Liver (tissue), 9 donors: ENCODE measurements around the gene VAMP4. TPM values are rescaled to one million over a fixed set of nuclear protein-coding genes. Genes with fewer than 3 reads are reported as not detected.

Experiments used
- DNase-seq: peaks from one replicate; pipeline ENCODE4 v3.0.0-alpha.2; 2017; ENCODE audit warnings: low spot score
- H3K27ac ChIP-seq, 2 donors: one replicate each; pipeline ENCODE4 v1.7.0; 2013; ENCODE audit warnings: inconsistent platforms in 2 of 2, low read length in 2 of 2, control low read depth in 1 of 2, low read depth in 1 of 2, mild to moderate bottlenecking in 1 of 2
- H3K27me3 ChIP-seq, 4 donors: one replicate each; pipeline versions ENCODE4 v1.6.1 to v1.7.0; 2013; ENCODE audit warnings: low read length in 3 of 4, inconsistent platforms in 1 of 4, mild to moderate bottlenecking in 1 of 4, moderate library complexity in 1 of 4; ENCODE audit not compliant: control insufficient read depth in 4 of 4, insufficient read depth in 4 of 4
- H3K36me3 ChIP-seq, 4 donors: one replicate each; pipeline versions ENCODE4 v1.6.1 to v1.7.0; 2013; ENCODE audit warnings: low read length in 3 of 4, mild to moderate bottlenecking in 3 of 4, low read depth in 1 of 4, moderate library complexity in 1 of 4; ENCODE audit not compliant: control insufficient read depth in 4 of 4, insufficient read depth in 3 of 4
- H3K4me1 ChIP-seq, 4 donors: one replicate each; pipeline versions ENCODE4 v1.6.1 to v1.7.0; 2013; ENCODE audit warnings: low read length in 3 of 4, mild to moderate bottlenecking in 3 of 4, moderate library complexity in 1 of 4; ENCODE audit not compliant: control insufficient read depth in 4 of 4, insufficient read depth in 4 of 4
- H3K4me3 ChIP-seq, 3 donors: one replicate each; pipeline versions ENCODE4 v1.6.1 to v1.7.0; 2013; ENCODE audit warnings: low read length in 3 of 3, control low read depth in 1 of 3, low read depth in 1 of 3, mild to moderate bottlenecking in 1 of 3
- H3K9ac ChIP-seq, 2 donors: one replicate each; pipeline ENCODE4 v1.7.0; 2013; ENCODE audit warnings: low read length in 2 of 2, mild to moderate bottlenecking in 2 of 2, moderate library complexity in 2 of 2, control low read depth in 1 of 2, low read depth in 1 of 2
- H3K9me3 ChIP-seq, 4 donors: one replicate each; pipeline versions ENCODE4 v1.6.1 to v1.7.0; 2013; ENCODE audit warnings: low read length in 3 of 4; ENCODE audit not compliant: control insufficient read depth in 4 of 4
- EGR1 ChIP-seq, 2 donors: IDR thresholded peaks; 2 replicates each; pipeline ENCODE4 v1.6.1; 2016 to 2018; ENCODE audit warnings: antibody characterized with exemption in 2 of 2, low read depth in 2 of 2
- FOXA1 ChIP-seq: IDR thresholded peaks from 2 replicates; pipeline ENCODE4 v1.6.1; 2016; ENCODE audit warnings: antibody characterized with exemption
- FOXA2 ChIP-seq: IDR thresholded peaks from 2 replicates; pipeline ENCODE4 v1.6.1; 2016; ENCODE audit warnings: antibody characterized with exemption
- GABPA ChIP-seq, 2 donors: IDR thresholded peaks in 1 of 2; conservative IDR thresholded peaks in 1 of 2; 2 replicates each; pipeline ENCODE4 v1.6.1; 2016; ENCODE audit warnings: antibody characterized with exemption in 2 of 2, mild to moderate bottlenecking in 1 of 2, moderate library complexity in 1 of 2
- HNF4A ChIP-seq, 2 donors: conservative IDR thresholded peaks; 2 replicates each; pipeline ENCODE4 v1.6.1; 2016; ENCODE audit warnings: antibody characterized with exemption in 2 of 2, mild to moderate bottlenecking in 2 of 2
- HNF4G ChIP-seq: IDR thresholded peaks from 2 replicates; pipeline ENCODE4 v1.6.1; 2016; ENCODE audit warnings: antibody characterized with exemption
- JUND ChIP-seq, 2 donors: IDR thresholded peaks; 2 replicates each; pipeline ENCODE4 v1.6.1; 2016; ENCODE audit warnings: antibody characterized with exemption in 2 of 2
- NR2F2 ChIP-seq: IDR thresholded peaks from 2 replicates; pipeline ENCODE4 v1.6.1; 2016; ENCODE audit warnings: antibody characterized with exemption
- RAD21 ChIP-seq, 2 donors: IDR thresholded peaks; 2 replicates each; pipeline ENCODE4 v1.6.1; 2016; ENCODE audit warnings: antibody characterized with exemption in 2 of 2, mild to moderate bottlenecking in 2 of 2
- RXRA ChIP-seq, 2 donors: IDR thresholded peaks; 2 replicates each; pipeline ENCODE4 v1.6.1; 2017 to 2018; ENCODE audit warnings: antibody characterized with exemption in 2 of 2, mild to moderate bottlenecking in 1 of 2
- SP1 ChIP-seq: IDR thresholded peaks from 2 replicates; pipeline ENCODE4 v1.6.1; 2018; ENCODE audit warnings: antibody characterized with exemption, mild to moderate bottlenecking
- TAF1 ChIP-seq: conservative IDR thresholded peaks from 2 replicates; pipeline ENCODE4 v1.6.1; 2016; ENCODE audit warnings: antibody characterized with exemption, mild to moderate bottlenecking
- YY1 ChIP-seq: IDR thresholded peaks from 2 replicates; pipeline ENCODE4 v1.6.1; 2016; ENCODE audit warnings: antibody characterized with exemption, mild to moderate bottlenecking
- WGBS: extraction: QIAGEN DNeasy Blood & Tissue Kit; methylation state at CpG from one replicate; pipeline ENCODE4 v1.1.7; 2013; 5-methylcytosine and 5-hydroxymethylcytosine counted together
- polyA plus RNA-seq, 2 donors: library from polyadenylated mRNA; stranded (reverse) in 1 of 2; unstranded in 1 of 2; fragments of 200-250 nt in 1 of 2; fragments of >200 nt in 1 of 2; fragmentation: Nextera tagmentation in 1 of 2; extraction: Ambion mirVana in 1 of 2; gene quantifications; one replicate each; pipeline versions ENCODE4 v1.2.1 to v1.2.3, GENCODE V29; 2013 to 2015
- total RNA-seq, 2 donors: library from RNA; depleted of rRNA; stranded (reverse); fragments of >200 nt; gene quantifications; one replicate each; pipeline ENCODE4 v1.2.3, GENCODE V29; 2014
- TF ChIP-seq, protein P1 (sequence below): IDR thresholded peaks from 2 replicates; pipeline ENCODE4 v1.6.1; 2016; ENCODE audit warnings: antibody characterized with exemption
- TF ChIP-seq, protein P2 (sequence below): IDR thresholded peaks from 2 replicates; pipeline ENCODE4 v1.6.1; 2016; ENCODE audit warnings: antibody characterized with exemption
- TF ChIP-seq, protein P3 (sequence below): IDR thresholded peaks from 2 replicates; pipeline ENCODE4 v1.6.1; 2016; ENCODE audit warnings: antibody characterized with exemption, mild to moderate bottlenecking
- TF ChIP-seq, protein P4 (sequence below): IDR thresholded peaks from 2 replicates; pipeline ENCODE4 v1.6.1; 2016; ENCODE audit warnings: antibody characterized with exemption
- TF ChIP-seq, protein P5 (sequence below): fragments of 150-350 bp; IDR thresholded peaks from 2 replicates; pipeline ENCODE4 v1.5.1; 2017; ENCODE audit warnings: improper control_type of control experiment, low read depth, low read length; ENCODE audit not compliant: missing input control
- donor health status: healthy.
- donor health status: healthy.
- donor health status: healthy.
- donor health status: healthy.
- donor health status: healthy.

VAMP4 gene
- total and polyA plus RNA-seq, 4 donors = 4.0 to 6.1 (median 4.8) TPM

DNA sequence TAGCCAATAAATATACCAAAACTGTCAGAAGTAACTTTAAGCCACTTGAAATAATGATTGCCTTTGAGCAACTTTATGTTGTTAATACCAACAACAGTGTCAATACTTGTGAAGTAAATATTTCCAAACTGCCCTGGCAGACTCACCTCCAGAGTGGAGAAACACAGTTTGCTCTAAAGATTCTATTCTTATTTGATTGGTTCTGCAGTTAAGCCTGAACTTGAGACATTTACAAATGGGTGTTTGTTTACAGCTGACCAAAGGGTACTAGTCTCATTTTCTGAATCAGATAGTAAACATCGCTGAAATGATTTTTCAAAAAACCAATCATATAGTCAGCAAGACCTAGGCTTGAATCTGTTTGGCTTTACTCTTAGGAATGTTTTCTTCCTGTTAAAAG is 88.1 kb downstream of the VAMP4 start:
- H3K36me3 ChIP-seq = no peaks in the 10 kb centered on the region
- no peaks in the 10 kb centered on the region for H3K27me3 ChIP-seq
- H3K9ac ChIP-seq = peak overlapping the region in 1 of 2 donors; percentile 92
- no peak for DNase-seq
- 24% methylated on average over 1 of the region's 1 CpG for WGBS
- H3K4me1 ChIP-seq = peaks cover 4 to 19% (median 15%) of the 10 kb centered on the region in 4 donors
- TF ChIP-seq GABPA (IDR thresholded peaks at IDR 0.05 in 1 of 2, conservative IDR thresholded peaks at IDR 0.05 in 1 of 2) = no peak
- TF ChIP-seq, protein P1, sequence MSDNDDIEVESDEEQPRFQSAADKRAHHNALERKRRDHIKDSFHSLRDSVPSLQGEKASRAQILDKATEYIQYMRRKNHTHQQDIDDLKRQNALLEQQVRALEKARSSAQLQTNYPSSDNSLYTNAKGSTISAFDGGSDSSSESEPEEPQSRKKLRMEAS = no peak
- peak; percentile 43 for TF ChIP-seq YY1
- TF ChIP-seq, protein P2, sequence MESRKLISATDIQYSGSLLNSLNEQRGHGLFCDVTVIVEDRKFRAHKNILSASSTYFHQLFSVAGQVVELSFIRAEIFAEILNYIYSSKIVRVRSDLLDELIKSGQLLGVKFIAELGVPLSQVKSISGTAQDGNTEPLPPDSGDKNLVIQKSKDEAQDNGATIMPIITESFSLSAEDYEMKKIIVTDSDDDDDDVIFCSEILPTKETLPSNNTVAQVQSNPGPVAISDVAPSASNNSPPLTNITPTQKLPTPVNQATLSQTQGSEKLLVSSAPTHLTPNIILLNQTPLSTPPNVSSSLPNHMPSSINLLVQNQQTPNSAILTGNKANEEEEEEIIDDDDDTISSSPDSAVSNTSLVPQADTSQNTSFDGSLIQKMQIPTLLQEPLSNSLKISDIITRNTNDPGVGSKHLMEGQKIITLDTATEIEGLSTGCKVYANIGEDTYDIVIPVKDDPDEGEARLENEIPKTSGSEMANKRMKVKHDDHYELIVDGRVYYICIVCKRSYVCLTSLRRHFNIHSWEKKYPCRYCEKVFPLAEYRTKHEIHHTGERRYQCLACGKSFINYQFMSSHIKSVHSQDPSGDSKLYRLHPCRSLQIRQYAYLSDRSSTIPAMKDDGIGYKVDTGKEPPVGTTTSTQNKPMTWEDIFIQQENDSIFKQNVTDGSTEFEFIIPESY = no peak
- TF ChIP-seq EGR1 (IDR thresholded peaks at IDR 0.05; ENCODE audit: low read depth in 2 of 2) = no peak
- no peak for TF ChIP-seq RAD21 (IDR thresholded peaks at IDR 0.05)
- TF ChIP-seq RXRA (IDR thresholded peaks at IDR 0.05) = peak in 1 of 2 donors; percentile 49
- TF ChIP-seq FOXA2 = peak; percentile 85
- no peak for TF ChIP-seq HNF4G
- peak; percentile 57 to 68 for TF ChIP-seq JUND (IDR thresholded peaks at IDR 0.05)
- TF ChIP-seq NR2F2 = no peak
- TF ChIP-seq, protein P3, sequence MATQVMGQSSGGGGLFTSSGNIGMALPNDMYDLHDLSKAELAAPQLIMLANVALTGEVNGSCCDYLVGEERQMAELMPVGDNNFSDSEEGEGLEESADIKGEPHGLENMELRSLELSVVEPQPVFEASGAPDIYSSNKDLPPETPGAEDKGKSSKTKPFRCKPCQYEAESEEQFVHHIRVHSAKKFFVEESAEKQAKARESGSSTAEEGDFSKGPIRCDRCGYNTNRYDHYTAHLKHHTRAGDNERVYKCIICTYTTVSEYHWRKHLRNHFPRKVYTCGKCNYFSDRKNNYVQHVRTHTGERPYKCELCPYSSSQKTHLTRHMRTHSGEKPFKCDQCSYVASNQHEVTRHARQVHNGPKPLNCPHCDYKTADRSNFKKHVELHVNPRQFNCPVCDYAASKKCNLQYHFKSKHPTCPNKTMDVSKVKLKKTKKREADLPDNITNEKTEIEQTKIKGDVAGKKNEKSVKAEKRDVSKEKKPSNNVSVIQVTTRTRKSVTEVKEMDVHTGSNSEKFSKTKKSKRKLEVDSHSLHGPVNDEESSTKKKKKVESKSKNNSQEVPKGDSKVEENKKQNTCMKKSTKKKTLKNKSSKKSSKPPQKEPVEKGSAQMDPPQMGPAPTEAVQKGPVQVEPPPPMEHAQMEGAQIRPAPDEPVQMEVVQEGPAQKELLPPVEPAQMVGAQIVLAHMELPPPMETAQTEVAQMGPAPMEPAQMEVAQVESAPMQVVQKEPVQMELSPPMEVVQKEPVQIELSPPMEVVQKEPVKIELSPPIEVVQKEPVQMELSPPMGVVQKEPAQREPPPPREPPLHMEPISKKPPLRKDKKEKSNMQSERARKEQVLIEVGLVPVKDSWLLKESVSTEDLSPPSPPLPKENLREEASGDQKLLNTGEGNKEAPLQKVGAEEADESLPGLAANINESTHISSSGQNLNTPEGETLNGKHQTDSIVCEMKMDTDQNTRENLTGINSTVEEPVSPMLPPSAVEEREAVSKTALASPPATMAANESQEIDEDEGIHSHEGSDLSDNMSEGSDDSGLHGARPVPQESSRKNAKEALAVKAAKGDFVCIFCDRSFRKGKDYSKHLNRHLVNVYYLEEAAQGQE = peak; percentile 50
- TF ChIP-seq SP1 = peak; percentile 64
- TF ChIP-seq, protein P4, sequence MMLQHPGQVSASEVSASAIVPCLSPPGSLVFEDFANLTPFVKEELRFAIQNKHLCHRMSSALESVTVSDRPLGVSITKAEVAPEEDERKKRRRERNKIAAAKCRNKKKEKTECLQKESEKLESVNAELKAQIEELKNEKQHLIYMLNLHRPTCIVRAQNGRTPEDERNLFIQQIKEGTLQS = peak; percentile 22
- TF ChIP-seq HNF4A (conservative IDR thresholded peaks at IDR 0.05) = peak; percentile 58 to 72
- peak; percentile 53 for TF ChIP-seq FOXA1
- no peak for TF ChIP-seq TAF1
- TF ChIP-seq, protein P5, sequence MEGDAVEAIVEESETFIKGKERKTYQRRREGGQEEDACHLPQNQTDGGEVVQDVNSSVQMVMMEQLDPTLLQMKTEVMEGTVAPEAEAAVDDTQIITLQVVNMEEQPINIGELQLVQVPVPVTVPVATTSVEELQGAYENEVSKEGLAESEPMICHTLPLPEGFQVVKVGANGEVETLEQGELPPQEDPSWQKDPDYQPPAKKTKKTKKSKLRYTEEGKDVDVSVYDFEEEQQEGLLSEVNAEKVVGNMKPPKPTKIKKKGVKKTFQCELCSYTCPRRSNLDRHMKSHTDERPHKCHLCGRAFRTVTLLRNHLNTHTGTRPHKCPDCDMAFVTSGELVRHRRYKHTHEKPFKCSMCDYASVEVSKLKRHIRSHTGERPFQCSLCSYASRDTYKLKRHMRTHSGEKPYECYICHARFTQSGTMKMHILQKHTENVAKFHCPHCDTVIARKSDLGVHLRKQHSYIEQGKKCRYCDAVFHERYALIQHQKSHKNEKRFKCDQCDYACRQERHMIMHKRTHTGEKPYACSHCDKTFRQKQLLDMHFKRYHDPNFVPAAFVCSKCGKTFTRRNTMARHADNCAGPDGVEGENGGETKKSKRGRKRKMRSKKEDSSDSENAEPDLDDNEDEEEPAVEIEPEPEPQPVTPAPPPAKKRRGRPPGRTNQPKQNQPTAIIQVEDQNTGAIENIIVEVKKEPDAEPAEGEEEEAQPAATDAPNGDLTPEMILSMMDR = no peak
- H3K27ac ChIP-seq = peak overlapping the region; percentile 85 to 94
- no peaks in the 10 kb centered on the region for H3K9me3 ChIP-seq
- no peak overlapping the region for H3K4me3 ChIP-seq
